Neural cell (in vitro differentiated cells): ENCODE results near the gene DISP3. TPM values are rescaled to one million over a fixed set of nuclear protein-coding genes. Genes with fewer than 3 reads are reported as not detected.

Experiments
- H2AFZ ChIP-seq: fragments of 200-600, 300-800 bp; sonication (generic), shearing (Covaris generic); 2 replicates; pipeline ENCODE4 v1.6.0; 2014; ENCODE audit warnings: low read depth, mild to moderate bottlenecking, antibody characterized with exemption, low read length, moderate library complexity
- H3F3A ChIP-seq: fragments of 200-600 bp; shearing (Covaris generic); 2 replicates; pipeline ENCODE4 v1.6.1; 2016; ENCODE audit warnings: mild to moderate bottlenecking, moderate library complexity, mixed read lengths, antibody characterized with exemption, low read length; ENCODE audit not compliant: insufficient read depth, poor library complexity, severe bottlenecking
- H3K27ac ChIP-seq: fragments of 200-600, 300-800 bp; sonication (generic), shearing (Covaris generic); 2 replicates; pipeline ENCODE4 v1.5.1; 2014; ENCODE audit warnings: mild to moderate bottlenecking, low read length, moderate library complexity
- H3K27me3 ChIP-seq: fragments of 300-800, 200-600 bp; sonication (generic), shearing (Covaris generic); 2 replicates; pipeline ENCODE4 v1.6.0; 2014; ENCODE audit warnings: mild to moderate bottlenecking, low read depth, low read length, moderate library complexity; ENCODE audit not compliant: insufficient read depth
- H3K36me3 ChIP-seq: fragments of 300-800, 200-600 bp; sonication (generic), shearing (Covaris generic); 2 replicates; pipeline ENCODE4 v1.5.1; 2014; ENCODE audit warnings: mild to moderate bottlenecking, antibody characterized with exemption, low read length, moderate library complexity; ENCODE audit not compliant: insufficient read depth
- H3K4me2 ChIP-seq: fragments of 300-800, 200-600 bp; sonication (generic), shearing (Covaris generic); 2 replicates; pipeline ENCODE4 v1.6.0; 2014; ENCODE audit warnings: mild to moderate bottlenecking, low read length
- H3K4me3 ChIP-seq: fragments of 300-800, 200-600 bp; sonication (generic), shearing (Covaris generic); 2 replicates; pipeline ENCODE4 v1.5.1; 2014; ENCODE audit warnings: mild to moderate bottlenecking, low read length, moderate library complexity
- H3K79me2 ChIP-seq: fragments of 200-600 bp; shearing (Covaris generic); replicated peaks from 2 replicates; pipeline ENCODE4 v1.6.0; 2014; ENCODE audit warnings: mild to moderate bottlenecking, low read length, moderate library complexity; ENCODE audit not compliant: insufficient read depth
- H3K9ac ChIP-seq: fragments of 300-800, 200-600 bp; sonication (generic), shearing (Covaris generic); 2 replicates; pipeline ENCODE4 v1.6.1; 2016; ENCODE audit warnings: mild to moderate bottlenecking, low read length, mixed read lengths
- H3K9me2 ChIP-seq: fragments of 200-600 bp; shearing (Covaris generic); 2 replicates; pipeline ENCODE4 v1.6.1; 2016; ENCODE audit warnings: mild to moderate bottlenecking, low read length, mixed read lengths; ENCODE audit not compliant: insufficient read depth
- H3K9me3 ChIP-seq: fragments of 200-600, 300-800 bp; sonication (generic), shearing (Covaris generic); 2 replicates; pipeline ENCODE4 v1.6.1; 2016; ENCODE audit warnings: mild to moderate bottlenecking, mixed run types, low read length, moderate library complexity, mixed read lengths
- H4K20me1 ChIP-seq: fragments of 200-600 bp; shearing (Covaris generic); 2 replicates; pipeline ENCODE4 v1.6.1; 2016; ENCODE audit warnings: mild to moderate bottlenecking, mixed run types; ENCODE audit not compliant: insufficient read depth
- CTCF ChIP-seq: fragments of 450-650 bp; IDR thresholded peaks from 2 replicates; pipeline ENCODE4 v1.5.1; 2014; ENCODE audit warnings: antibody characterized with exemption, mild to moderate bottlenecking, moderate library complexity; ENCODE audit not compliant: poor library complexity, severe bottlenecking
- EP300 ChIP-seq: fragments of 450-650 bp; conservative IDR thresholded peaks from 2 replicates; pipeline ENCODE4 v1.6.1; 2014; ENCODE audit warnings: antibody characterized with exemption, mild to moderate bottlenecking, moderate library complexity; ENCODE audit not compliant: poor library complexity, severe bottlenecking
- EZH2 ChIP-seq: fragments of 200-600, 300-800 bp; shearing (Covaris generic), sonication (generic); IDR thresholded peaks from 2 replicates; pipeline ENCODE4 v1.6.1; 2014; ENCODE audit warnings: antibody characterized with exemption, low read length, borderline replicate concordance, mild to moderate bottlenecking; ENCODE audit not compliant: insufficient read depth, poor library complexity, severe bottlenecking
- MXI1 ChIP-seq: fragments of 450-650 bp; conservative IDR thresholded peaks from 2 replicates; pipeline ENCODE4 v1.6.1; 2014; ENCODE audit warnings: antibody characterized with exemption, mild to moderate bottlenecking; ENCODE audit not compliant: poor library complexity, severe bottlenecking
- POLR2AphosphoS5 ChIP-seq: IDR thresholded peaks from 2 replicates; pipeline ENCODE4 v1.6.1; 2012
- RAD21 ChIP-seq: fragments of 450-650 bp; conservative IDR thresholded peaks from 2 replicates; pipeline ENCODE4 v1.6.1; 2014; ENCODE audit warnings: antibody characterized with exemption, mild to moderate bottlenecking, moderate library complexity
- REST ChIP-seq: IDR thresholded peaks from 2 replicates; pipeline ENCODE4 v1.6.1; 2012; ENCODE audit warnings: borderline replicate concordance
- SMC3 ChIP-seq: fragments of 450-650 bp; conservative IDR thresholded peaks from 2 replicates; pipeline ENCODE4 v1.6.1; 2014; ENCODE audit warnings: antibody characterized with exemption, mild to moderate bottlenecking, moderate library complexity; ENCODE audit not compliant: poor library complexity
- TAF1 ChIP-seq: IDR thresholded peaks from 2 replicates; pipeline ENCODE4 v1.6.1; 2012; ENCODE audit warnings: low read depth
- polyA plus RNA-seq: library from polyadenylated mRNA; depleted of rRNA; stranded (reverse); fragments of >200 nt; gene quantifications from 2 replicates; pipeline ENCODE4 v1.2.3, GENCODE V29; 2014

Gene DISP3
- polyA plus RNA-seq, 1 donor from 2014 or later: 14.9 TPM

- Histone ChIP-seq H3K9ac (no peak overlapping the region), H3K4me2 (no peak overlapping the region), H3K27ac (no peak overlapping the region), H3F3A (no peaks in the 10 kb centered on the region), H4K20me1 (no peaks in the 10 kb centered on the region), H3K79me2 (peaks cover 4% of the 10 kb centered on the region), H2AFZ (no peak overlapping the region), H3K9me2 (no peaks in the 10 kb centered on the region), H3K27me3 (no peaks in the 10 kb centered on the region), H3K4me3 (no peak overlapping the region), H3K9me3 (no peaks in the 10 kb centered on the region), H3K36me3 (no peaks in the 10 kb centered on the region)
- TF ChIP-seq MXI1 (no peak), EP300 (no peak), POLR2AphosphoS5 (no peak), RAD21 (no peak), REST (no peak), CTCF (no peak), TAF1 (no peak), EZH2 (no peak), SMC3 (no peak)
Observed at GRCh38 chr1:11493972-11494655, 15.2 kb downstream of the DISP3 start.

- H3K27me3 ChIP-seq: no peaks in the 10 kb centered on the region
- H2AFZ ChIP-seq: no peak overlapping the region
- no peaks in the 10 kb centered on the region for H4K20me1 ChIP-seq
- H3K27ac ChIP-seq: no peak overlapping the region
- H3K4me2 ChIP-seq: no peak overlapping the region
- H3K36me3 ChIP-seq: no peaks in the 10 kb centered on the region
- no peaks in the 10 kb centered on the region for H3K9me3 ChIP-seq
- H3K4me3 ChIP-seq: no peak overlapping the region
- H3K9me2 ChIP-seq: no peaks in the 10 kb centered on the region
- no peaks in the 10 kb centered on the region for H3F3A ChIP-seq
- H3K79me2 ChIP-seq: peaks cover 4% of the 10 kb centered on the region
- no peak overlapping the region for H3K9ac ChIP-seq
- no peak for TF ChIP-seq RAD21
- TF ChIP-seq POLR2AphosphoS5: no peak
- no peak for TF ChIP-seq CTCF
- TF ChIP-seq SMC3: no peak
- no peak for TF ChIP-seq EZH2
- TF ChIP-seq MXI1: no peak
- no peak for TF ChIP-seq EP300
- TF ChIP-seq REST: no peak
- no peak for TF ChIP-seq TAF1
Observed at GRCh38 chr1:11494771-11495170, 15.8 kb downstream of the DISP3 start.
